Measurements from ENCODE around the gene KDM4C. TPM values are rescaled to one million over a fixed set of nuclear protein-coding genes. Genes with fewer than 3 reads are reported as not detected.
A peak's percentile ranks its signal among the peaks of the same experiment; 100 is the strongest.

The KDM4C gene
- total and polyA plus RNA-seq, 2 experiments from 2014 or later, result 14.3 to 20.6 TPM

DNA sequence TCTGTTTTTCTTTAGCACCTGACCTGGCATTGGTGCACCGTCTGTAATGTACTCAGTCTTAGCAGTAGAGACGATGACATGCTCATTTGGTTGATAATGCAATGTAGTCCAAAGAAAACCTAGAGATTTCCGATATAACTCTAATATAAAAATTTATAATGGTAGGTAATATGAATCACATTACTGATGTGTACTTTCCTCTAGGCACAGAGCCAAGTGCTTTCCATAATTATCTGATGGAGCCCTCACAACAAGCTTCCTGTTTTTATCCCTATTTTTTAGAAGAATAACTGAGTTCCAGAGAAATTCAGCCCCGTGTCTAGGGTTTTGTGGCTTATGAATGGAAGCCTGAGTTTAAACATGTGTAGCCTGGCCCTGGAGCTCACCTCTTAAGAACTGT, 53.7 kb downstream of the KDM4C start:
- H3K9ac ChIP-seq, result no peak overlapping the region
- no peak overlapping the region for H3K4me3 ChIP-seq
- H3K4me1 ChIP-seq (ENCODE audit: insufficient read depth), result no peaks in the 10 kb centered on the region
- H3K9me2 ChIP-seq (ENCODE audit: insufficient read depth), result no peaks in the 10 kb centered on the region
- peaks cover 8% of the 10 kb centered on the region; the same call in 1 of the 2 replicates for H3K79me2 ChIP-seq (ENCODE audit: insufficient read depth)
- H3K27me3 ChIP-seq (replicated peaks; ENCODE audit: insufficient read depth), result no peaks in the 10 kb centered on the region
- H3F3A ChIP-seq (ENCODE audit: insufficient read depth), result no peaks in the 10 kb centered on the region
- H3K9me3 ChIP-seq (ENCODE audit: low read depth), result no peaks in the 10 kb centered on the region
- H3K36me3 ChIP-seq (ENCODE audit: low read depth), result no peaks in the 10 kb centered on the region
- H3K27ac ChIP-seq, result no peak overlapping the region
- no peaks in the 10 kb centered on the region for H4K20me1 ChIP-seq (ENCODE audit: insufficient read depth)
- H2AFZ ChIP-seq, result no peak overlapping the region
- H3K4me2 ChIP-seq (ENCODE audit: unreplicated experiment), result no peak overlapping the region
- 84 to 94% methylated on average over 4 of the region's 4 CpGs for WGBS, 2 experiments (ENCODE audit: low coverage in 1 of 2, low lambda C conversion rate in 2 of 2, missing lambda C conversion rate in 2 of 2)
- TF ChIP-seq EZH2phosphoT487 (IDR thresholded peaks at IDR 0.05; ENCODE audit: insufficient read depth, low read depth), result no peak
- TF ChIP-seq EZH2 (IDR thresholded peaks at IDR 0.05; ENCODE audit: insufficient read depth, poor library complexity, severe bottlenecking), result no peak
- peak; percentile 3 for DNase-seq
- in situ Hi-C loops (cut with MboI), result no loop called here

DNA sequence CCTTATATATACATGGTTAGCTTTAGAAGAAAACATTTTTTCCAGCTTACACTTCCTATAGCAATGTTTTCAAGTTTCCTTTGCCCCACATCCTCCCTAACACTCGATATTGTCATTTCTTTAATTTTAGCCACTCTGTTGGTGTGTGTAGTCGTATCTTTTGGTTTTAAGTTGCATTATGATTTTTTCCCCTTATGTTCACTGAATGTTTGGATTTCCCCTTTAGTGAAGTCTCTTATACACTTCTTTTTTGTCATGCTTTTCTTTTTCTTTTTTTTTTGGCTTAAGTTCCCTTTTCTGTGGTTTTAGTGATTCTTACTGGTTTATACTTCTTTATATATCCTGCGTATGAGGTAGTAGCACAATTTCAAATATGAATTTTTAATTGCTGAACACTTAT, 58.8 kb downstream of the KDM4C start:
- in situ Hi-C loops (cut with MboI), result no loop called here

DNA sequence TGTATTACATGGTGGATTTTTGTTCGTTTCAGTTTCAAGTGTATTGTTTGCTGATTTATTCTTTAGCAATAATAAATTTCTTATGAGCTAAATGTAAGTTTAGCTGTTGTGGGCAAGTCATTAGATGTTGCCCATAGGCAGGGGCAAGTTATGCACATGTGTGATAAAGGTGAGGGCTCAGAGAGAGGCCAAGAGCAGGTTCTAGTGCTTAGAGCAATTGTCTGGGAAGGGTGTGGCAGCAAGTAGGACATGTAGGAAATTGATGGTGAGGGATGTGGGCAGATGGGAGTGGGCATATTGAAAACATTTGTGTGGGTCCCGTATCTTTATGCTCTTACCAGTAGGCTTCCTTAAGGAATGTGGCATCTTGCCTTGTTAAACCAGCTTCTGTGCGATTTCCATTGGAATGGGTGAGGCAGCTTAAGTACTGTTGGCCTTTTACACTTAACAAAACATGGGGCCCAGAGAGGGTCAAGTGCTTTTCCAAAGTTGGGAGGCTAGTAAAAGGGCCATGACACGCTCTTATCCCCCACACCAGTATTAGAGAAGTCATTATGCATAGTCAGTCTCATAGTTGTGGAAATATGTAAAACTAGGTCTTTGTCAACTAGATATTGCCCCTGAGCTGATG, 60.6 kb downstream of the KDM4C start:
- Histone ChIP-seq H3K79me2 (ENCODE audit: insufficient read depth) (peaks cover 9% of the 10 kb centered on the region; the same call in 1 of the 2 replicates), H3K9me3 (ENCODE audit: low read depth) (no peaks in the 10 kb centered on the region), H3K9me2 (ENCODE audit: insufficient read depth) (no peaks in the 10 kb centered on the region), H2AFZ (no peak overlapping the region), H3F3A (ENCODE audit: insufficient read depth) (no peaks in the 10 kb centered on the region), H3K4me3 (no peak overlapping the region), H3K9ac (no peak overlapping the region), H3K27me3 (replicated peaks; ENCODE audit: insufficient read depth) (no peaks in the 10 kb centered on the region), H3K27ac (no peak overlapping the region), H3K4me1 (ENCODE audit: insufficient read depth) (no peaks in the 10 kb centered on the region), H3K4me2 (ENCODE audit: unreplicated experiment) (no peak overlapping the region), H3K36me3 (ENCODE audit: low read depth) (no peaks in the 10 kb centered on the region), H4K20me1 (ENCODE audit: insufficient read depth) (no peaks in the 10 kb centered on the region)
- in situ Hi-C loops (cut with MboI), result no loop called here
- WGBS, 2 experiments (ENCODE audit: low coverage in 1 of 2, low lambda C conversion rate in 2 of 2, missing lambda C conversion rate in 2 of 2), result 82 to 83% methylated on average over 4 of the region's 4 CpGs
- DNase-seq, result no peak
- TF ChIP-seq EZH2 (IDR thresholded peaks at IDR 0.05; ENCODE audit: insufficient read depth, poor library complexity, severe bottlenecking), result no peak
- TF ChIP-seq EZH2phosphoT487 (IDR thresholded peaks at IDR 0.05; ENCODE audit: insufficient read depth, low read depth), result no peak

More for the DNA sequence above, 58.8 kb downstream of the KDM4C start:
- no peak for TF ChIP-seq EZH2phosphoT487 (IDR thresholded peaks at IDR 0.05; ENCODE audit: insufficient read depth, low read depth)
- no peak for TF ChIP-seq EZH2 (IDR thresholded peaks at IDR 0.05; ENCODE audit: insufficient read depth, poor library complexity, severe bottlenecking)
- Histone ChIP-seq H3K9me2 (ENCODE audit: insufficient read depth) (no peaks in the 10 kb centered on the region), H3K4me2 (ENCODE audit: unreplicated experiment) (no peak overlapping the region), H3F3A (ENCODE audit: insufficient read depth) (no peaks in the 10 kb centered on the region), H3K9me3 (ENCODE audit: low read depth) (no peaks in the 10 kb centered on the region), H3K9ac (no peak overlapping the region), H4K20me1 (ENCODE audit: insufficient read depth) (no peaks in the 10 kb centered on the region), H2AFZ (no peak overlapping the region), H3K36me3 (ENCODE audit: low read depth) (no peaks in the 10 kb centered on the region), H3K27me3 (replicated peaks; ENCODE audit: insufficient read depth) (no peaks in the 10 kb centered on the region), H3K27ac (no peak overlapping the region), H3K4me3 (no peak overlapping the region), H3K4me1 (ENCODE audit: insufficient read depth) (no peaks in the 10 kb centered on the region), H3K79me2 (ENCODE audit: insufficient read depth) (peaks cover 4% of the 10 kb centered on the region; the same call in 1 of the 2 replicates)
- DNase-seq, result no peak
- 75 to 79% methylated on average over 3 of the region's 3 CpGs for WGBS, 2 experiments (ENCODE audit: low coverage in 1 of 2, low lambda C conversion rate in 2 of 2, missing lambda C conversion rate in 2 of 2)

DNA sequence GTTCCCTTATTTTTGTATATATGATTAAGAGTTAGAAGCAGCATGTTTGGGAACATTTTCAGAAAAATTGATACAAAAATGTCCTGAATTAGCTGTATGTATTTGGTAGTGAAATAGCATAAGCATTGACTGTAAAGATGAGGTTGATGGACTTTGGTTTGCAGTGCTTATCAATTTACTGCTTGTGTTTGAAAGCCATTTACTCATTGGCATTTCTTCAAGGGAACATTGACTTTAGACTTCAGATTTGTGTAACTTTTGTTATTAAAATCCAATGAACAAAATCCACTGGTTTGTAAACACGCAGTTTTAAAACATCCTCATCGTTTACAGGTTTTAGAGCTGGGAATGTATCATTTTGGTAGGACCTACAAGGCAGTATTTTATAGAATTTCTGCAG, 61.3 kb downstream of the KDM4C start:
- in situ Hi-C loops (cut with MboI), result no loop called here
- no peak for TF ChIP-seq EZH2phosphoT487 (IDR thresholded peaks at IDR 0.05; ENCODE audit: insufficient read depth, low read depth)
- no peak for TF ChIP-seq EZH2 (IDR thresholded peaks at IDR 0.05; ENCODE audit: insufficient read depth, poor library complexity, severe bottlenecking)
- no peak overlapping the region for H3K4me3 ChIP-seq
- peaks cover 4% of the 10 kb centered on the region; the same call in 1 of the 2 replicates for H3K36me3 ChIP-seq (ENCODE audit: low read depth)
- peaks cover 6% of the 10 kb centered on the region; the same call in 1 of the 2 replicates for H3K79me2 ChIP-seq (ENCODE audit: insufficient read depth)
- 96 to 97% methylated on average over 2 of the region's 2 CpGs for WGBS, 2 experiments (ENCODE audit: low coverage in 1 of 2, low lambda C conversion rate in 2 of 2, missing lambda C conversion rate in 2 of 2)
- no peaks in the 10 kb centered on the region for H4K20me1 ChIP-seq (ENCODE audit: insufficient read depth)
- H3F3A ChIP-seq (ENCODE audit: insufficient read depth), result no peaks in the 10 kb centered on the region
- DNase-seq, result no peak
- no peak overlapping the region for H2AFZ ChIP-seq
- no peak overlapping the region for H3K9ac ChIP-seq
- no peak overlapping the region for H3K4me2 ChIP-seq (ENCODE audit: unreplicated experiment)
- no peaks in the 10 kb centered on the region for H3K9me3 ChIP-seq (ENCODE audit: low read depth)
- H3K9me2 ChIP-seq (ENCODE audit: insufficient read depth), result no peaks in the 10 kb centered on the region
- H3K4me1 ChIP-seq (ENCODE audit: insufficient read depth), result no peaks in the 10 kb centered on the region
- H3K27ac ChIP-seq, result no peak overlapping the region
- H3K27me3 ChIP-seq (replicated peaks; ENCODE audit: insufficient read depth), result no peaks in the 10 kb centered on the region
